Epithelial cell of esophagus (primary cell): ENCODE measurements around the gene SOSTDC1.

Experiments used
- DNase-seq: peaks from one replicate; pipeline ENCODE4 v3.0.0; 2010; ENCODE audit warnings: low read depth
- H3K4me3 ChIP-seq: 2 replicates; pipeline ENCODE4 v1.5.1; 2011; ENCODE audit warnings: mild to moderate bottlenecking, low read length, control low read depth
- CTCF ChIP-seq: IDR thresholded peaks from 2 replicates; pipeline ENCODE4 v1.5.1; 2011; ENCODE audit warnings: low read depth, mild to moderate bottlenecking, low read length, control low read depth, inconsistent platforms; ENCODE audit not compliant: insufficient read depth; ENCODE audit errors: missing control alignments

Gene SOSTDC1

GRCh38 chr7:16430133-16430532 lies 35.4 kb downstream of the SOSTDC1 start:
- DNase-seq = peak; percentile 65
- no peak for TF ChIP-seq CTCF
- H3K4me3 ChIP-seq = no peak overlapping the region

- no peak for TF ChIP-seq CTCF
- peak; percentile 14 for DNase-seq
- H3K4me3 ChIP-seq = no peak overlapping the region
Observed at GRCh38 chr7:16428672-16429071, 36.9 kb downstream of the SOSTDC1 start.

GRCh38 chr7:16428182-16428581 lies 37.4 kb downstream of the SOSTDC1 start:
- DNase-seq = no peak
- H3K4me3 ChIP-seq = no peak overlapping the region
- TF ChIP-seq CTCF = no peak

- TF ChIP-seq CTCF = no peak
Observed at GRCh38 chr7:16423761-16424160, 41.8 kb downstream of the SOSTDC1 start.

GRCh38 chr7:16422917-16423316 lies 42.6 kb downstream of the SOSTDC1 start:
- H3K4me3 ChIP-seq = no peak overlapping the region
- no peak for DNase-seq
- no peak for TF ChIP-seq CTCF

More at GRCh38 chr7:16423761-16424160, 41.8 kb downstream of the SOSTDC1 start:
- H3K4me3 ChIP-seq = no peak overlapping the region
- no peak for DNase-seq

GRCh38 chr7:16422103-16422435 lies 43.5 kb downstream of the SOSTDC1 start:
- no peak overlapping the region for H3K4me3 ChIP-seq
- no peak for TF ChIP-seq CTCF
- DNase-seq = no peak

- DNase-seq = peak; percentile 89
- H3K4me3 ChIP-seq = peak within 1 kb of the TSS; percentile 55
- no peak for TF ChIP-seq CTCF
Observed at GRCh38 chr7:16421333-16422102, 44.0 kb downstream of the SOSTDC1 start, which contains the start of gene CRPPA. Gene CRPPA, minus strand, starts transcription at chr7:16421538. Its CDS starts 216 bp downstream, at chr7:16421322.
